ENCODE data around the gene GNG13. TPM values are rescaled to one million over a fixed set of nuclear protein-coding genes. Genes with fewer than 3 reads are reported as not detected.

GNG13 gene
- total RNA-seq, 6 experiments from 2014 or later: not detected

- H3K9me3 Mint-ChIP-seq: peaks cover 52% of the 10 kb centered on the region
- peaks cover 6% of the 10 kb centered on the region for H3K36me3 Mint-ChIP-seq (ENCODE audit: low read depth)
- H3K27me3 Mint-ChIP-seq (ENCODE audit: insufficient read depth): peaks cover 3% of the 10 kb centered on the region; the same call in 1 of the 2 replicates
- no peak for DNase-seq
- no peak overlapping the region for H3K27ac Mint-ChIP-seq
- TF ChIP-seq CTCF (IDR thresholded peaks at IDR 0.05): no peak
- no peak overlapping the region for H3K4me3 Mint-ChIP-seq
- no peaks in the 10 kb centered on the region for H3K4me1 Mint-ChIP-seq (ENCODE audit: low read depth)
Observed at GRCh38 chr16:844638-845350, 44.3 kb upstream of the GNG13 start.

GRCh38 chr16:843771-844170 lies 43.2 kb upstream of the GNG13 start:
- Mint-ChIP-seq H3K27ac (no peak overlapping the region), H3K4me1 (ENCODE audit: low read depth) (no peaks in the 10 kb centered on the region), H3K4me3 (no peak overlapping the region), H3K27me3 (ENCODE audit: insufficient read depth) (peaks cover 2% of the 10 kb centered on the region; the same call in 1 of the 2 replicates), H3K9me3 (peaks cover 47% of the 10 kb centered on the region), H3K36me3 (ENCODE audit: low read depth) (0 out of 2 replicates have a peak, but pooled peaks cover 4% of the 10 kb centered on the region)
- TF ChIP-seq CTCF (IDR thresholded peaks at IDR 0.05): no peak
- DNase-seq: no peak

GRCh38 chr16:842711-843560 lies 42.4 kb upstream of the GNG13 start:
- TF ChIP-seq CTCF (IDR thresholded peaks at IDR 0.05): no peak
- H3K4me3 Mint-ChIP-seq: no peak overlapping the region
- H3K36me3 Mint-ChIP-seq (ENCODE audit: low read depth): peaks cover 4% of the 10 kb centered on the region; the same call in 1 of the 2 replicates
- H3K4me1 Mint-ChIP-seq (ENCODE audit: low read depth): no peaks in the 10 kb centered on the region
- peaks cover 46% of the 10 kb centered on the region for H3K9me3 Mint-ChIP-seq
- H3K27ac Mint-ChIP-seq: no peak overlapping the region
- no peak for DNase-seq
- peaks cover 2% of the 10 kb centered on the region; the same call in 1 of the 2 replicates for H3K27me3 Mint-ChIP-seq (ENCODE audit: insufficient read depth)

- Mint-ChIP-seq H3K36me3 (ENCODE audit: low read depth) (peaks cover 4% of the 10 kb centered on the region; the same call in 1 of the 2 replicates), H3K9me3 (peaks cover 48% of the 10 kb centered on the region), H3K27ac (no peak overlapping the region), H3K27me3 (ENCODE audit: insufficient read depth) (peaks cover 2% of the 10 kb centered on the region; the same call in 1 of the 2 replicates), H3K4me3 (no peak overlapping the region), H3K4me1 (ENCODE audit: low read depth) (no peaks in the 10 kb centered on the region)
- no peak for TF ChIP-seq CTCF (IDR thresholded peaks at IDR 0.05)
- DNase-seq: no peak
Observed at GRCh38 chr16:842061-842476, 41.5 kb upstream of the GNG13 start.

- no peak for DNase-seq
- Mint-ChIP-seq H3K4me1 (ENCODE audit: low read depth) (no peaks in the 10 kb centered on the region), H3K4me3 (no peak overlapping the region), H3K27me3 (ENCODE audit: insufficient read depth) (peaks cover 2% of the 10 kb centered on the region; the same call in 1 of the 2 replicates), H3K27ac (no peak overlapping the region), H3K36me3 (ENCODE audit: low read depth) (peaks cover 7% of the 10 kb centered on the region; the same call in 1 of the 2 replicates), H3K9me3 (peaks cover 52% of the 10 kb centered on the region)
- no peak for TF ChIP-seq CTCF (IDR thresholded peaks at IDR 0.05)
Observed at GRCh38 chr16:841455-842060, 41.0 kb upstream of the GNG13 start.

Data from HFFc6 (cell line).